HL-60 (cell line): Measurements from ENCODE around the gene TMEM132A.

Experiments used
- DNase-seq, 2 experiments: peaks; one replicate each; pipeline ENCODE4 v3.0.0-alpha.2; 2010 to 2020; ENCODE audit warnings: low read depth in 1 of 2, low spot score in 1 of 2
- H3K27ac ChIP-seq: fragments of 250-450 bp; sonication (Bioruptor Pico); replicated peaks from 2 replicates; pipeline ENCODE4 v1.5.1; 2020; ENCODE audit warnings: mild to moderate bottlenecking, moderate library complexity
- H3K27me3 ChIP-seq: fragments of 250-450 bp; sonication (Bioruptor Pico); 2 replicates; pipeline ENCODE4 v1.5.1; 2021; ENCODE audit warnings: mild to moderate bottlenecking, moderate library complexity; ENCODE audit not compliant: insufficient read depth, poor library complexity, severe bottlenecking
- H3K4me3 ChIP-seq: replicated peaks from 2 replicates; pipeline ENCODE4 v1.5.1; 2011; ENCODE audit warnings: mild to moderate bottlenecking, control low read depth, low read length; ENCODE audit not compliant: insufficient read depth
- CTCF ChIP-seq: IDR thresholded peaks from one replicate; pipeline ENCODE4 v1.5.1; 2011; ENCODE audit warnings: low read length, control low read depth, inconsistent platforms; ENCODE audit not compliant: insufficient read depth
- GABPA ChIP-seq: IDR thresholded peaks from 2 replicates; pipeline ENCODE4 v1.6.1; 2012; ENCODE audit warnings: low read depth
- POLR2AphosphoS5 ChIP-seq: IDR thresholded peaks from 2 replicates; pipeline ENCODE4 v1.6.1; 2012; ENCODE audit warnings: low read depth
- REST ChIP-seq: IDR thresholded peaks from 2 replicates; pipeline ENCODE4 v1.6.1; 2012; ENCODE audit warnings: low read depth; ENCODE audit not compliant: insufficient replicate concordance
- SPI1 ChIP-seq: IDR thresholded peaks from 2 replicates; pipeline ENCODE4 v1.6.1; 2012; ENCODE audit warnings: low read depth, mild to moderate bottlenecking, borderline replicate concordance

TMEM132A gene

GRCh38 chr11:60982184-60982583 lies 57.9 kb downstream of the TMEM132A start:
- H3K27ac ChIP-seq: no peak overlapping the region
- TF ChIP-seq POLR2AphosphoS5: no peak
- no peak for TF ChIP-seq SPI1
- no peak for TF ChIP-seq GABPA
- TF ChIP-seq REST: no peak
- TF ChIP-seq CTCF: no peak
- H3K4me3 ChIP-seq: no peak overlapping the region
- H3K27me3 ChIP-seq: no peaks in the 10 kb centered on the region
- no peak for DNase-seq

- Histone ChIP-seq H3K4me3 (no peak overlapping the region), H3K27me3 (no peaks in the 10 kb centered on the region), H3K27ac (no peak overlapping the region)
- TF ChIP-seq SPI1 (no peak), GABPA (no peak), CTCF (no peak), POLR2AphosphoS5 (no peak), REST (no peak)
- no peak for DNase-seq
Measured at GRCh38 chr11:60984149-60984548, 59.9 kb downstream of the TMEM132A start.

- no peak for DNase-seq
- no peaks in the 10 kb centered on the region for H3K27me3 ChIP-seq
- H3K27ac ChIP-seq: no peak overlapping the region
- no peak for TF ChIP-seq REST
- TF ChIP-seq POLR2AphosphoS5: no peak
- TF ChIP-seq CTCF: no peak
- no peak for TF ChIP-seq GABPA
- TF ChIP-seq SPI1: no peak
- no peak overlapping the region for H3K4me3 ChIP-seq
Measured at GRCh38 chr11:60984636-60985035, 60.4 kb downstream of the TMEM132A start.
